Right lobe of liver (tissue), 4 donors: ENCODE results near the gene SLC39A3.

ENCODE experiments used
- CTCF ChIP-seq, 4 donors: fragments of 200-600 bp in 3 of 4; fragments of 450-650 bp in 1 of 4; IDR thresholded peaks; one replicate each; pipeline versions ENCODE4 v1.5.1 to v1.8.0; 2016 to 2022; ENCODE audit warnings: antibody characterized with exemption in 4 of 4, mild to moderate bottlenecking in 2 of 4
- POLR2A ChIP-seq: fragments of 450-650 bp; IDR thresholded peaks from one replicate; pipeline ENCODE4 v1.6.1; 2017; ENCODE audit warnings: antibody characterized with exemption, mild to moderate bottlenecking
- donor health status: DM: no; HTN: no; CAD: no.
- donor health status: DM: no; HTN: no; CAD: no.
- donor health status: DM: no; HTN: yes; CAD: no.

GRCh38 chr19:2758601-2759313 lies 18.9 kb upstream of the SLC39A3 start:
- TF ChIP-seq CTCF (IDR thresholded peaks at IDR 0.05) (no peak), POLR2A (no peak)
